Subcutaneous abdominal adipose tissue (tissue), 5 donors: Measurements from ENCODE around the gene KRTAP5-8.
"Not testable (repeated sequence)": the region's sequence is repeated elsewhere in the genome, so short reads cannot be mapped to it uniquely, and the experiment has no call there.

Experiments used
- H3K27ac ChIP-seq: one replicate; pipeline ENCODE4 v1.7.0; 2013; ENCODE audit warnings: low read depth, mild to moderate bottlenecking, inconsistent platforms, low read length, moderate library complexity
- H3K27me3 ChIP-seq, 5 donors: one replicate each; pipeline ENCODE4 v1.7.0; 2013; ENCODE audit warnings: low read length in 5 of 5, inconsistent platforms in 1 of 5; ENCODE audit not compliant: control insufficient read depth in 5 of 5, insufficient read depth in 4 of 5
- H3K36me3 ChIP-seq, 5 donors: one replicate each; pipeline ENCODE4 v1.7.0; 2013; ENCODE audit warnings: low read length in 5 of 5; ENCODE audit not compliant: control insufficient read depth in 5 of 5, insufficient read depth in 5 of 5
- H3K4me1 ChIP-seq, 5 donors: one replicate each; pipeline ENCODE4 v1.7.0; 2013; ENCODE audit warnings: low read length in 5 of 5, mild to moderate bottlenecking in 3 of 5, moderate library complexity in 1 of 5; ENCODE audit not compliant: control insufficient read depth in 5 of 5, insufficient read depth in 5 of 5
- H3K4me3 ChIP-seq, 5 donors: one replicate each; pipeline ENCODE4 v1.7.0; 2013; ENCODE audit warnings: low read length in 5 of 5, low read depth in 1 of 5
- H3K9ac ChIP-seq, 5 donors: one replicate each; pipeline ENCODE4 v1.7.0; 2013; ENCODE audit warnings: low read length in 5 of 5, mild to moderate bottlenecking in 4 of 5, moderate library complexity in 3 of 5
- H3K9me3 ChIP-seq, 5 donors: one replicate each; pipeline ENCODE4 v1.7.0; 2013; ENCODE audit warnings: low read length in 5 of 5; ENCODE audit not compliant: control insufficient read depth in 5 of 5
- donor health status: healthy.
- donor health status: healthy.
- donor health status: healthy.
- donor health status: healthy.
- donor health status: healthy.

Gene KRTAP5-8

GRCh38 chr11:71556018-71556417 lies 18.2 kb downstream of the KRTAP5-8 start:
- Histone ChIP-seq H3K9me3 (no peaks in the 10 kb centered on the region), H3K27me3 (no peaks in the 10 kb centered on the region), H3K27ac (no peak overlapping the region), H3K36me3 (no peaks in the 10 kb centered on the region), H3K9ac (no peak overlapping the region), H3K4me1 (no peaks in the 10 kb centered on the region), H3K4me3 (no peak overlapping the region)

GRCh38 chr11:71557257-71557656 lies 19.4 kb downstream of the KRTAP5-8 start:
- no peaks in the 10 kb centered on the region for H3K36me3 ChIP-seq
- H3K4me3 ChIP-seq = no peak overlapping the region
- H3K9me3 ChIP-seq = no peaks in the 10 kb centered on the region
- H3K4me1 ChIP-seq = no peaks in the 10 kb centered on the region
- no peak overlapping the region for H3K27ac ChIP-seq
- no peaks in the 10 kb centered on the region for H3K27me3 ChIP-seq
- no peak overlapping the region for H3K9ac ChIP-seq

- H3K36me3 ChIP-seq = no peaks in the 10 kb centered on the region
- H3K4me3 ChIP-seq = no peak overlapping the region
These were observed 21.2 kb downstream of the KRTAP5-8 start for GRCh38 chr11:71558996-71559395.

GRCh38 chr11:71562120-71562519 lies 24.3 kb downstream of the KRTAP5-8 start:
- Histone ChIP-seq H3K9me3 (no peaks in the 10 kb centered on the region), H3K36me3 (no peaks in the 10 kb centered on the region), H3K4me1 (peaks cover 0 to 12% (median 11%) of the 10 kb centered on the region in 5 donors), H3K4me3 (no peak overlapping the region), H3K27me3 (peaks cover 0 to 5% (median 2%) of the 10 kb centered on the region in 5 donors), H3K27ac (no peak overlapping the region), H3K9ac (no peak overlapping the region)

More at GRCh38 chr11:71558996-71559395, 21.2 kb downstream of the KRTAP5-8 start:
- peaks cover 0 to 5% (median 2%) of the 10 kb centered on the region in 5 donors for H3K27me3 ChIP-seq
- no peak overlapping the region for H3K9ac ChIP-seq
- H3K4me1 ChIP-seq = no peaks in the 10 kb centered on the region
- no peaks in the 10 kb centered on the region for H3K9me3 ChIP-seq
- no peak overlapping the region for H3K27ac ChIP-seq

- no peaks in the 10 kb centered on the region for H3K9me3 ChIP-seq
- no peaks in the 10 kb centered on the region for H3K36me3 ChIP-seq
- peaks cover 0 to 5% (median 2%) of the 10 kb centered on the region in 5 donors for H3K27me3 ChIP-seq
- peaks cover 0 to 23% (median 19%) of the 10 kb centered on the region in 5 donors for H3K4me1 ChIP-seq
- H3K4me3 ChIP-seq = no peak overlapping the region
- H3K9ac ChIP-seq = no peak overlapping the region
- no peak overlapping the region for H3K27ac ChIP-seq
These were observed 25.6 kb downstream of the KRTAP5-8 start for GRCh38 chr11:71563406-71563805.

GRCh38 chr11:71564430-71564829 lies 26.6 kb downstream of the KRTAP5-8 start:
- Histone ChIP-seq H3K4me3 (no peak overlapping the region), H3K27ac (no peak overlapping the region), H3K36me3 (no peaks in the 10 kb centered on the region), H3K27me3 (peaks cover 0 to 5% (median 2%) of the 10 kb centered on the region in 5 donors), H3K4me1 (peaks cover 0 to 32% (median 21%) of the 10 kb centered on the region in 5 donors), H3K9ac (no peak overlapping the region), H3K9me3 (no peaks in the 10 kb centered on the region)

GRCh38 chr11:71565263-71565662 lies 27.4 kb downstream of the KRTAP5-8 start, which contains the start of gene KRTAP5-10:
Gene KRTAP5-10, plus strand, starts transcription at chr11:71565563. Its CDS starts 25 bp downstream, at chr11:71565588.
- Histone ChIP-seq H3K9ac (no peak within 1 kb of the TSS), H3K4me3 (no peak within 1 kb of the TSS), H3K4me1 (peaks cover 0 to 32% (median 21%) of the 10 kb centered on the region in 5 donors), H3K9me3 (no peaks in the 10 kb centered on the region), H3K36me3 (no peaks in the 10 kb centered on the region), H3K27me3 (peaks cover 0 to 5% (median 2%) of the 10 kb centered on the region in 5 donors), H3K27ac (no peak within 1 kb of the TSS)

GRCh38 chr11:71566081-71566620 lies 28.3 kb downstream of the KRTAP5-8 start:
- no peaks in the 10 kb centered on the region for H3K9me3 ChIP-seq
- no peaks in the 10 kb centered on the region for H3K36me3 ChIP-seq
- no peak overlapping the region for H3K27ac ChIP-seq
- peaks cover 0 to 5% (median 2%) of the 10 kb centered on the region in 5 donors for H3K27me3 ChIP-seq
- H3K4me1 ChIP-seq = peaks cover 0 to 32% (median 21%) of the 10 kb centered on the region in 5 donors
- H3K9ac ChIP-seq = no peak overlapping the region
- no peak overlapping the region for H3K4me3 ChIP-seq

- H3K4me1 ChIP-seq = peaks cover 0 to 32% (median 21%) of the 10 kb centered on the region in 5 donors
- not testable (repeated sequence) for H3K9me3 ChIP-seq, H3K27ac ChIP-seq
These were observed 29.1 kb downstream of the KRTAP5-8 start for GRCh38 chr11:71566626-71567599.

GRCh38 chr11:71567633-71568032 lies 29.8 kb downstream of the KRTAP5-8 start:
- H3K36me3 ChIP-seq, H3K27me3 ChIP-seq, H3K9ac ChIP-seq, H3K4me3 ChIP-seq, H3K9me3 ChIP-seq, H3K27ac ChIP-seq: not testable (repeated sequence)
- peaks cover 0 to 32% (median 21%) of the 10 kb centered on the region in 5 donors for H3K4me1 ChIP-seq

More at GRCh38 chr11:71566626-71567599, 29.1 kb downstream of the KRTAP5-8 start:
- H3K4me3 ChIP-seq, H3K27me3 ChIP-seq, H3K9ac ChIP-seq, H3K36me3 ChIP-seq: not testable (repeated sequence)
